A673 (cell line): ENCODE measurements around the gene SH3RF3. TPM values are rescaled to one million over a fixed set of nuclear protein-coding genes. Genes with fewer than 3 reads are reported as not detected.

ENCODE experiments used
- BruUV-seq: library from RNA; stranded (reverse); fragments of 400-500 nt; replicated peaks from 2 replicates; lab custom pipeline; 2021; lab: Mats Ljungman, UMichigan
- CTCF ChIA-PET: fragments of 300-600 bp; sonication (Branson Sonifier 250); formaldehyde crosslinking; loops from one replicate; lab custom pipeline; 2022; ENCODE audit warnings: antibody characterized with exemption; lab: Charles Lee
- POLR2A ChIA-PET: fragments of 300-600 bp; sonication (Branson Sonifier 250); formaldehyde crosslinking; loops from one replicate; lab custom pipeline; 2022; ENCODE audit warnings: antibody characterized with exemption; ENCODE audit not compliant: low non-redundant PET; lab: Charles Lee
- DNase-seq: peaks from one replicate; pipeline ENCODE4 v3.0.0-alpha.2; 2015; ENCODE audit warnings: low spot score
- H3K27ac ChIP-seq: fragments of 200-600 bp; sonication (generic); 2 replicates; pipeline ENCODE4 v1.5.1; 2016; ENCODE audit warnings: mixed run types, low read depth, mild to moderate bottlenecking, mixed read lengths, antibody characterized with exemption, low read length; ENCODE audit not compliant: poor library complexity, severe bottlenecking
- H3K27me3 ChIP-seq: fragments of 200-600 bp; sonication (generic); replicated peaks from 2 replicates; pipeline ENCODE4 v1.6.1; 2017; ENCODE audit warnings: mixed run types, low read depth, mild to moderate bottlenecking, mixed read lengths, antibody characterized with exemption, low read length; ENCODE audit not compliant: insufficient read depth, poor library complexity
- H3K36me3 ChIP-seq: fragments of 200-600 bp; sonication (generic); 2 replicates; pipeline ENCODE4 v1.6.1; 2016; ENCODE audit warnings: mixed run types, mild to moderate bottlenecking, mixed read lengths, antibody characterized with exemption, low read length; ENCODE audit not compliant: insufficient read depth, poor library complexity, severe bottlenecking
- H3K4me1 ChIP-seq: fragments of 200-600 bp; sonication (generic); 2 replicates; pipeline ENCODE4 v1.6.1; 2017; ENCODE audit warnings: mixed run types, mild to moderate bottlenecking, mixed read lengths, antibody characterized with exemption, low read length; ENCODE audit not compliant: insufficient read depth, poor library complexity, severe bottlenecking
- H3K4me3 ChIP-seq: fragments of 200-600 bp; sonication (generic); 2 replicates; pipeline ENCODE4 v1.5.1; 2016; ENCODE audit warnings: low read depth, mixed run types, mild to moderate bottlenecking, mixed read lengths, low read length; ENCODE audit not compliant: poor library complexity, severe bottlenecking
- H3K9me3 ChIP-seq: fragments of 200-600 bp; sonication (generic); 2 replicates; pipeline ENCODE4 v1.6.1; 2016; ENCODE audit warnings: mixed run types, low read depth, mild to moderate bottlenecking, mixed read lengths, antibody characterized with exemption, low read length; ENCODE audit not compliant: poor library complexity, severe bottlenecking
- CTCF ChIP-seq: fragments of 300-800, 200-600 bp; sonication (generic); conservative IDR thresholded peaks from 2 replicates; pipeline ENCODE4 v1.5.1; 2017; ENCODE audit warnings: low read depth, mild to moderate bottlenecking, antibody characterized with exemption, low read length, moderate library complexity, mixed read lengths
- EZH2 ChIP-seq: fragments of 200-600 bp; sonication (generic); IDR thresholded peaks from 2 replicates; pipeline ENCODE4 v1.6.1; 2017; ENCODE audit warnings: borderline replicate concordance, low read depth, mild to moderate bottlenecking, mixed read lengths, antibody characterized with exemption, low read length; ENCODE audit not compliant: poor library complexity, severe bottlenecking
- intact Hi-C: fragments of 100-400 bp; cut with micrococcal nuclease; formaldehyde crosslinking; loops from one replicate; pipeline ENCODE4 v1.10.0; 2022; ENCODE audit not compliant: unreplicated experiment
- total RNA-seq: library from RNA; stranded (reverse); gene quantifications from 2 replicates; pipeline ENCODE4 v1.2.3, GENCODE V29; 2021

Gene SH3RF3
- total RNA-seq, 1 experiment from 2014 or later, result 0.15 TPM

- Histone ChIP-seq H3K36me3 (no peaks in the 10 kb centered on the region), H3K9me3 (no peaks in the 10 kb centered on the region), H3K4me3 (no peak overlapping the region), H3K4me1 (peaks cover 8% of the 10 kb centered on the region), H3K27me3 (no peaks in the 10 kb centered on the region), H3K27ac (no peak overlapping the region)
- no peak for TF ChIP-seq EZH2
- no peak for TF ChIP-seq CTCF
- ChIA-PET POLR2A (no interaction called here), CTCF (interaction anchor here (0.5 kb wide), 1 partner anchor 168 kb away, joined by 3 read pairs; no protein-coding TSS in a partner anchor)
- no peak for DNase-seq
- intact Hi-C loops, result no loop called here
- no TSS peak for BruUV-seq
Measured at GRCh38 chr2:109410039-109410815, 281.2 kb downstream of the SH3RF3 start.

GRCh38 chr2:109411640-109412325, 282.8 kb downstream of the SH3RF3 start:
- no peak overlapping the region for H3K27ac ChIP-seq
- H3K36me3 ChIP-seq, result no peaks in the 10 kb centered on the region
- peaks cover 8% of the 10 kb centered on the region for H3K4me1 ChIP-seq
- no peak overlapping the region for H3K4me3 ChIP-seq
- DNase-seq, result no peak
- no peak for TF ChIP-seq CTCF
- no peak for TF ChIP-seq EZH2
- no TSS peak for BruUV-seq
- ChIA-PET POLR2A (no interaction called here), CTCF (no interaction called here)
- intact Hi-C loops, result no loop called here
- H3K27me3 ChIP-seq, result no peaks in the 10 kb centered on the region
- no peaks in the 10 kb centered on the region for H3K9me3 ChIP-seq

- CTCF ChIA-PET, result no interaction called here
- POLR2A ChIA-PET, result no interaction called here
- no peaks in the 10 kb centered on the region for H3K4me1 ChIP-seq
- no TSS peak for BruUV-seq
- no peaks in the 10 kb centered on the region for H3K27me3 ChIP-seq
- H3K4me3 ChIP-seq, result no peak overlapping the region
- TF ChIP-seq EZH2, result no peak
- TF ChIP-seq CTCF, result no peak
- no peaks in the 10 kb centered on the region for H3K36me3 ChIP-seq
- H3K9me3 ChIP-seq, result no peaks in the 10 kb centered on the region
- intact Hi-C loops, result no loop called here
- H3K27ac ChIP-seq, result no peak overlapping the region
- no peak for DNase-seq
Measured at GRCh38 chr2:109415581-109416013, 286.6 kb downstream of the SH3RF3 start.
